Upper lobe of right lung (tissue), 1 donor: ENCODE data around the gene PIP4K2A. TPM values are rescaled to one million over a fixed set of nuclear protein-coding genes. Genes with fewer than 3 reads are reported as not detected.

Experiments
- ATAC-seq: fragments of 200-7000 bp; cut with Tn5 transposase; one replicate; pipeline ENCODE4 v1.9.1; 2020; ENCODE audit warnings: mild to moderate bottlenecking, moderate library complexity
- DNase-seq: peaks from one replicate; pipeline ENCODE4 v3.0.0-alpha.2; 2020
- H3K27ac ChIP-seq: fragments of 200-600 bp; one replicate; pipeline ENCODE4 v1.8.0; 2022
- H3K27me3 ChIP-seq: fragments of 200-600 bp; one replicate; pipeline ENCODE4 v1.8.0; 2022; ENCODE audit warnings: mild to moderate bottlenecking
- H3K36me3 ChIP-seq: fragments of 200-600 bp; one replicate; pipeline ENCODE4 v1.8.0; 2022
- H3K4me1 ChIP-seq: fragments of 200-600 bp; one replicate; pipeline ENCODE4 v1.8.0; 2022
- H3K4me3 ChIP-seq: fragments of 200-600 bp; one replicate; pipeline ENCODE4 v1.8.0; 2022; ENCODE audit warnings: mild to moderate bottlenecking
- H3K9me3 ChIP-seq: fragments of 200-600 bp; one replicate; pipeline ENCODE4 v1.8.0; 2022
- intact Hi-C: fragments of 100-400 bp; cut with DNase I; formaldehyde crosslinking; loops from one replicate; pipeline ENCODE4 v1.11.0; 2022
- total RNA-seq: library from RNA; stranded (reverse); fragmentation: NEBNext Ultra II Directional; extraction: Animal tissue kit (Norgen Biotek cat#: 25700); gene quantifications from one replicate; pipeline ENCODE4 v1.2.1, GENCODE V29; 2021
- TF ChIP-seq, protein P1 (sequence below): fragments of 200-600 bp; IDR thresholded peaks from one replicate; pipeline ENCODE4 v1.8.0; 2022; ENCODE audit warnings: antibody characterized with exemption
- donor health status: DM: no; HTN: yes; CAD: no; lungs with severe emphysema.

The PIP4K2A gene
- total RNA-seq, 1 donor from 2014 or later: 61.2 TPM

DNA sequence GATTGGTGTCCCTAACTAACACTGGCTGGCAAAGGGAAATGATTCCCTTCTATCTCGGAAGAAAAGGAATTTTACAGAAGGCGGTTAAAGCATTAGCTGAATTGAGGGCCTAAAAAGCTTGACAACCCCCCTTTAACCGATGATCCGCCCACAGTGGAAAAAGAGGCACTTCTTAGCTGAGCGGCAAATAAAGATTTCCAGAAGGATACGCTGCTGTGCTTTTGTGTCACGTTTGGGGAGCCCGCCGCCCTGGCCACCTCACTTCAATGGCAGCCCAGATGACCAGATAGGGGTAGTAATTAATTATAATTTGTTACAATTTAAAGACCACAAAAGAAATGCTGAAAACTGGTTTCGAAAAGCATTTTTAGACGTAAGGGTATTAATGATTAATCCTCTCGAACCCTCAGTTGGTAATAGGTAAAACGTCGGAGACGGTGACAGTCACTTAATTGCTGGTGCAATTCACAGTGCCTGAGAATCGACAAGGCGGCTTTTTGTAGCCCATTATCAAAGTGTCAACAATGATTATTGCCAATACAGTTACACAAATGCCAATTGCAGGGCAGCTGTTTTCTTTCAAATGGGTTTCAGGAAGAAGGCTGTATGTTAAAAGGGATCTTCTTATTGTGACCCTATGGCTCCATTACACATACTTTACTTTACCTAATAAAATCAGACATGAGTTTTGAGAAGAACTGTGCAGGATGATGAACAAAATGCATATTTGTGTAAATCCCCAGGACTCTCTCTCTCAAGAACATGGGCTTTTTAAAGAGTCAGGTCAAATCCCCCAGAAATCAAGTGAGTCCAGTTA, 154.1 kb downstream of the PIP4K2A start:
- H3K4me1 ChIP-seq: no peaks in the 10 kb centered on the region
- no peak overlapping the region for H3K4me3 ChIP-seq
- intact Hi-C loops: no loop called here
- H3K9me3 ChIP-seq: no peaks in the 10 kb centered on the region
- H3K27ac ChIP-seq: no peak overlapping the region
- DNase-seq: peak; percentile 8
- H3K36me3 ChIP-seq: peaks cover 7% of the 10 kb centered on the region
- TF ChIP-seq, protein P1, sequence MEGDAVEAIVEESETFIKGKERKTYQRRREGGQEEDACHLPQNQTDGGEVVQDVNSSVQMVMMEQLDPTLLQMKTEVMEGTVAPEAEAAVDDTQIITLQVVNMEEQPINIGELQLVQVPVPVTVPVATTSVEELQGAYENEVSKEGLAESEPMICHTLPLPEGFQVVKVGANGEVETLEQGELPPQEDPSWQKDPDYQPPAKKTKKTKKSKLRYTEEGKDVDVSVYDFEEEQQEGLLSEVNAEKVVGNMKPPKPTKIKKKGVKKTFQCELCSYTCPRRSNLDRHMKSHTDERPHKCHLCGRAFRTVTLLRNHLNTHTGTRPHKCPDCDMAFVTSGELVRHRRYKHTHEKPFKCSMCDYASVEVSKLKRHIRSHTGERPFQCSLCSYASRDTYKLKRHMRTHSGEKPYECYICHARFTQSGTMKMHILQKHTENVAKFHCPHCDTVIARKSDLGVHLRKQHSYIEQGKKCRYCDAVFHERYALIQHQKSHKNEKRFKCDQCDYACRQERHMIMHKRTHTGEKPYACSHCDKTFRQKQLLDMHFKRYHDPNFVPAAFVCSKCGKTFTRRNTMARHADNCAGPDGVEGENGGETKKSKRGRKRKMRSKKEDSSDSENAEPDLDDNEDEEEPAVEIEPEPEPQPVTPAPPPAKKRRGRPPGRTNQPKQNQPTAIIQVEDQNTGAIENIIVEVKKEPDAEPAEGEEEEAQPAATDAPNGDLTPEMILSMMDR: no peak
- no peaks in the 10 kb centered on the region for H3K27me3 ChIP-seq
- ATAC-seq: no peak

DNA sequence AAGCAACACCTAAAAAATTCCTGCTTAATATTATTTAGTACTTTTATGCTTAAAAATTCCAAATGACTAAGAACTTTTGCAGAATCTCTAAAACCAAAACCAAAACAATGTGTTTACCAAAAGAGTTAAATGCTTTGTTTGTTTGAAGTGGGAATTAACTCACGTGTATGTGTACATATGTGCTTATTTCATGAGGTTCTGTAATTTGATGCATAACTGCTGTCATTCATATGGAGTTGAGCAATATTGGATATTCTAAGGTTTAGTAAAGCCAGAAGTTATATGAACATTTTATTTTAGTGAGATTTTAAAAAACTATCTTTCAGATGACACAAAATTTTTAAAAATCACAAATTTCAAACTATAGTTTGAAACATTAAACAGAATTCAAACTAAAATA, 157.1 kb downstream of the PIP4K2A start:
- H3K27me3 ChIP-seq: no peaks in the 10 kb centered on the region
- no peaks in the 10 kb centered on the region for H3K4me1 ChIP-seq
- no peak overlapping the region for H3K4me3 ChIP-seq
- H3K9me3 ChIP-seq: no peaks in the 10 kb centered on the region
- TF ChIP-seq, protein P1: no peak
- H3K27ac ChIP-seq: no peak overlapping the region
- intact Hi-C loops: no loop called here
- no peak for ATAC-seq
- DNase-seq: no peak
- H3K36me3 ChIP-seq: peaks cover 11% of the 10 kb centered on the region

DNA sequence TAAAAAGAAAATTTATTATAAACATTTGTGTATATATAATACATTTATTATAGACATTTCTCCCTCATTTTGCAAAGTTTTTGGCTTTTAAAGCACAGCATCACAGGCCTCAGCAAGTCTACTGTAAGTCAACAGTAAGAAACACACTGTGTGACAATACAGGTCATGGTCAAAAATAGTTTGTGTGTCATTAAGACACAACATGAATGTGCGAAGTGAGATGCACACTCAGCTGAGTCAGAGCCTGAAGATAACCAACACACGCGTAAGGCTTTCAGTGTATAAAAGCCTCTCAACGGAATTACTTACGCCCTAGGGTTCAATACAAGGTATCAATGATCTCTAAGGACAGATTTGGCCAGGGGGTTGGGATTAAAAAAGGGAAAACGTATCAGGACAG, 157.6 kb downstream of the PIP4K2A start:
- ATAC-seq (no peak), DNase-seq (no peak)
- intact Hi-C loops: no loop called here
- Histone ChIP-seq H3K27me3 (no peaks in the 10 kb centered on the region), H3K4me1 (no peaks in the 10 kb centered on the region), H3K4me3 (no peak overlapping the region), H3K36me3 (peaks cover 11% of the 10 kb centered on the region), H3K27ac (no peak overlapping the region), H3K9me3 (no peaks in the 10 kb centered on the region)
- TF ChIP-seq, protein P1: no peak

DNA sequence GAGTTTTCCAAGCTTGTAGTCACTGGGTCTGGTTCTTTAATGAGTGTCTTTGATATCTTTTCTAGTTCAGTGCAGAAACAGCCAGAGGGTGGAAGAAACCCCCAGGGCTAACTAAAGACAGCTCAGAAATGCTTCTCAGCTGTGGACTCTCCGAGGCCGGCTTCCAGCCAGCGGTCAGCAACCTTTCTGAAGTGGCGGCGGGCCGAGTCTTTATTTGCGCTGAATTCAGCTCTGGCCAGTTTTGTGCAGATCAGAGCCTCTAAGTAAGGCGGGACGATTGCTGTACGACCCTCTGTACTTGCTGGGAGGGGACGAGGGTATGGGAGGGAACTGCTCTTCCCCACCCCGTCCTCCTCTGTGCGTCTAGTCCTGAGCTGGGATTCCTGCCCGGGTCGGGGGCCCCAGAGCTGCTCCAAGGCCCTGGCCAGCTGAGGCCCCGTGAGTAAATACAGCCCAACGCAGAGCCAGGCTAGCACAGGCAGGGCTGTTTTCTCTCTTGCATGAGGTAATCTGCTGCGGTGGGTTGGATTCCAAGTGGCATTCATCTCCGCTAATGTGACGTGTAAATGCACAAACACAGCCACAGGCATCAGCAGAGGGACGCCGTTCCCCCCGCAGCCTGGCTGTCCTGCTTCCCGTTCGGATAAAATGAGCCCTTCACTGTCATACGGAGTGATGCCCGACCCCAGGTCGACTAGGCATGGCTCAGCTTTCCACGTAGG, 159.8 kb downstream of the PIP4K2A start:
- peak; percentile 78 for DNase-seq
- peak overlapping the region; percentile 27 for H3K4me3 ChIP-seq

DNA sequence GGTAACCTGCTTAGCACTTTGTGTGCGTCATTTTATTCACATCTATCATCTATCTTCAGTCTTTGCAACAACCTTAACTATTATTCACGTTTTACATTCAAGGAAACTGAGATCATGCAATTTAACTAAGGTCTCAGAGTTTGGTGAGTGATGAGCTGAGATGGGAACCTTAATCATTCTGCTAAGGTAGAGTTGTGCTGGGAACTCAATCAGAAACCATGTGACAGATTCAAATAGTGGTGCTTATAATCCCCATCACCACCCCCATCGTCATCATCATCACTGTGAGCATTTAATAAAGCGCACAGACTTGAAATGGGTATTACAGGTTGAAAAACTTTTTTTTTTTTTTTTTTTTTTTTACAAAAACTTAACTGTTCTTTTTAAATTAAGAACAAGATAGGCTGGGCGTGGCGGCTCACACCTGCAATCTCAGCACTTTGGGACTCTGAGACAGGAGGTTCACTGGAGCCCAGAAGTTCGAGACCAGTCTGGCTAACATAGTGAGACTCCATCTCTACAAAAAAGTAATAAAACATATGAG, 160.9 kb downstream of the PIP4K2A start:
- no peak overlapping the region for H3K4me3 ChIP-seq
- intact Hi-C loops: no loop called here
- peaks cover 24% of the 10 kb centered on the region for H3K36me3 ChIP-seq
- H3K27me3 ChIP-seq: no peaks in the 10 kb centered on the region
- DNase-seq (no peak), ATAC-seq (no peak)
- H3K27ac ChIP-seq: no peak overlapping the region
- no peaks in the 10 kb centered on the region for H3K4me1 ChIP-seq
- TF ChIP-seq, protein P1: no peak
- H3K9me3 ChIP-seq: no peaks in the 10 kb centered on the region

More for the DNA sequence above, 159.8 kb downstream of the PIP4K2A start:
- ATAC-seq: peak; percentile 86
- no peaks in the 10 kb centered on the region for H3K9me3 ChIP-seq
- TF ChIP-seq, protein P1: no peak
- intact Hi-C loops: no loop called here
- H3K27me3 ChIP-seq: no peaks in the 10 kb centered on the region
- no peaks in the 10 kb centered on the region for H3K4me1 ChIP-seq
- peak overlapping the region; percentile 49 for H3K27ac ChIP-seq
- peaks cover 13% of the 10 kb centered on the region for H3K36me3 ChIP-seq
